OCI-LY7 (cell line): Measurements from ENCODE around the gene ZC3H18.

Experiments
- CTCF ChIP-seq: fragments of 200-600 bp; sonication (generic); conservative IDR thresholded peaks from 2 replicates; pipeline ENCODE4 v1.5.1; 2014; ENCODE audit warnings: mild to moderate bottlenecking, antibody characterized with exemption, low read length, moderate library complexity, mixed read lengths
- EZH2phosphoT487 ChIP-seq: fragments of 200-600 bp; sonication (generic); IDR thresholded peaks from 2 replicates; pipeline ENCODE4 v1.6.1; 2018; ENCODE audit warnings: low read depth, borderline replicate concordance, mild to moderate bottlenecking, mixed run types, antibody characterized with exemption, low read length, moderate library complexity, mixed read lengths

- TF ChIP-seq CTCF: no peak
- no peak for TF ChIP-seq EZH2phosphoT487
These were observed 21.9 kb upstream of the ZC3H18 start for GRCh38 chr16:88548131-88548874.
